K562 (cell line): ENCODE data around the gene EPB41L2. TPM values are rescaled to one million over a fixed set of nuclear protein-coding genes. Genes with fewer than 3 reads are reported as not detected.

Experiments
- BCL6 ChIP-seq: fragments of 250-450 bp; sonication (Bioruptor Pico); IDR thresholded peaks from 2 replicates; pipeline ENCODE4 v1.4.0; 2020
- KLF13 ChIP-seq: fragments of 450-650 bp; IDR thresholded peaks from 2 replicates; pipeline ENCODE4 v1.6.1; 2016; ENCODE audit warnings: missing genetic modification characterization, low read depth, mild to moderate bottlenecking, missing compliant biosample characterization, moderate library complexity, borderline replicate concordance
- PBX2 ChIP-seq, 2 experiments: IDR thresholded peaks in 1 of 2; conservative IDR thresholded peaks in 1 of 2; 2 replicates each; pipeline ENCODE4 v1.6.1; 2016; ENCODE audit warnings: low read depth in 2 of 2, mild to moderate bottlenecking in 1 of 2, missing compliant biosample characterization in 1 of 2, missing genetic modification characterization in 1 of 2, moderate library complexity in 1 of 2
- SAP30 ChIP-seq: fragments of 200-600 bp; sonication (generic); IDR thresholded peaks from 2 replicates; pipeline ENCODE4 v1.6.1; 2012; ENCODE audit warnings: borderline replicate concordance, low read depth, mild to moderate bottlenecking, moderate library complexity, low read length, control low read depth, inconsistent platforms; ENCODE audit not compliant: insufficient read depth, poor library complexity, severe bottlenecking
- SIX5 ChIP-seq, 2 experiments: IDR thresholded peaks; 2 replicates each; pipeline ENCODE4 v1.6.1; 2011; ENCODE audit warnings: low read length in 2 of 2, borderline replicate concordance in 1 of 2, low read depth in 1 of 2, mild to moderate bottlenecking in 1 of 2, moderate library complexity in 1 of 2; ENCODE audit not compliant: insufficient read depth in 1 of 2
- TRIM25 ChIP-seq: fragments of 450-650 bp; IDR thresholded peaks from 2 replicates; pipeline ENCODE4 v1.7.0; 2016; ENCODE audit warnings: borderline replicate concordance
- XRCC5 ChIP-seq: fragments of 200-400 bp; formaldehyde crosslinking; IDR thresholded peaks from 2 replicates; pipeline ENCODE4 v1.6.1; 2017; ENCODE audit warnings: low read depth, mild to moderate bottlenecking, low read length
- ZNF316 ChIP-seq: fragments of 450-650 bp; IDR thresholded peaks from 2 replicates; pipeline ENCODE4 v1.6.1; 2016
- ZNF512 ChIP-seq: IDR thresholded peaks from 2 replicates; pipeline ENCODE4 v1.6.1; 2016; ENCODE audit warnings: missing genetic modification characterization, missing compliant biosample characterization
- polyA plus RNA-seq, 8 experiments: library from polyadenylated mRNA; depleted of rRNA in 4 of 8; stranded (reverse) in 5 of 8; unstranded in 3 of 8; fragments of >200 nt; fragmentation: Nextera tagmentation in 2 of 8; fragmentation: Illumina TruSeq in 1 of 8; extraction: Ambion mirVana in 2 of 8; extraction: Trizol in 1 of 8; gene quantifications; 2 replicates each; pipeline versions ENCODE4 v1.2.1 to v1.2.3, GENCODE V29; 2011 to 2014; ENCODE audit warnings: inconsistent platforms in 1 of 8, missing spikeins in 1 of 8
- total RNA-seq, 7 experiments: library from RNA; depleted of rRNA in 6 of 7; stranded (reverse); fragments of >200 nt in 6 of 7; fragmentation: Illumina TruSeq in 2 of 7; extraction: Trizol in 2 of 7; gene quantifications; 2 replicates each; pipeline versions ENCODE4 v1.2.1 to v1.2.3, GENCODE V29; 2011 to 2021; ENCODE audit warnings: low replicate concordance in 1 of 7
- TF ChIP-seq, protein P1 (sequence below), 2 experiments: fragments of 450-650 bp in 1 of 2; sonication (generic) in 1 of 2; formaldehyde crosslinking in 1 of 2; IDR thresholded peaks; 2 replicates each; pipeline versions ENCODE4 v1.7.1 to v1.9.0; 2016 to 2022; ENCODE audit warnings: inconsistent platforms in 1 of 2, mild to moderate bottlenecking in 1 of 2, missing genetic modification reagents in 1 of 2

The EPB41L2 gene
- total and polyA plus RNA-seq, 9 of the 15 experiments (the other 6 are each of a cell fraction or from before 2014, with no cell fraction given), result 5.1 to 53.6 (median 25.0) TPM

GRCh38 chr6:130993292-130993765 lies 69.7 kb downstream of the EPB41L2 start (continued):
- TF ChIP-seq PBX2 (CRISPR knock-in tag; IDR thresholded peaks at IDR 0.05; ENCODE audit: low read depth) (no peak), PBX2 (tag; conservative IDR thresholded peaks at IDR 0.05; ENCODE audit: low read depth) (no peak), SIX5 (IDR thresholded peaks at IDR 0.05; ENCODE audit: borderline replicate concordance in 1 of 2, insufficient read depth in 1 of 2, low read depth in 1 of 2, low read length in 2 of 2) (no peak), KLF13 (tag) (no peak), ZNF512 (tag) (no peak), BCL6 (CRISPR knock-in tag) (no peak), ZNF316 (no peak), TRIM25 (no peak), SAP30 (no peak), XRCC5 (no peak)
- TF ChIP-seq, protein P1, sequence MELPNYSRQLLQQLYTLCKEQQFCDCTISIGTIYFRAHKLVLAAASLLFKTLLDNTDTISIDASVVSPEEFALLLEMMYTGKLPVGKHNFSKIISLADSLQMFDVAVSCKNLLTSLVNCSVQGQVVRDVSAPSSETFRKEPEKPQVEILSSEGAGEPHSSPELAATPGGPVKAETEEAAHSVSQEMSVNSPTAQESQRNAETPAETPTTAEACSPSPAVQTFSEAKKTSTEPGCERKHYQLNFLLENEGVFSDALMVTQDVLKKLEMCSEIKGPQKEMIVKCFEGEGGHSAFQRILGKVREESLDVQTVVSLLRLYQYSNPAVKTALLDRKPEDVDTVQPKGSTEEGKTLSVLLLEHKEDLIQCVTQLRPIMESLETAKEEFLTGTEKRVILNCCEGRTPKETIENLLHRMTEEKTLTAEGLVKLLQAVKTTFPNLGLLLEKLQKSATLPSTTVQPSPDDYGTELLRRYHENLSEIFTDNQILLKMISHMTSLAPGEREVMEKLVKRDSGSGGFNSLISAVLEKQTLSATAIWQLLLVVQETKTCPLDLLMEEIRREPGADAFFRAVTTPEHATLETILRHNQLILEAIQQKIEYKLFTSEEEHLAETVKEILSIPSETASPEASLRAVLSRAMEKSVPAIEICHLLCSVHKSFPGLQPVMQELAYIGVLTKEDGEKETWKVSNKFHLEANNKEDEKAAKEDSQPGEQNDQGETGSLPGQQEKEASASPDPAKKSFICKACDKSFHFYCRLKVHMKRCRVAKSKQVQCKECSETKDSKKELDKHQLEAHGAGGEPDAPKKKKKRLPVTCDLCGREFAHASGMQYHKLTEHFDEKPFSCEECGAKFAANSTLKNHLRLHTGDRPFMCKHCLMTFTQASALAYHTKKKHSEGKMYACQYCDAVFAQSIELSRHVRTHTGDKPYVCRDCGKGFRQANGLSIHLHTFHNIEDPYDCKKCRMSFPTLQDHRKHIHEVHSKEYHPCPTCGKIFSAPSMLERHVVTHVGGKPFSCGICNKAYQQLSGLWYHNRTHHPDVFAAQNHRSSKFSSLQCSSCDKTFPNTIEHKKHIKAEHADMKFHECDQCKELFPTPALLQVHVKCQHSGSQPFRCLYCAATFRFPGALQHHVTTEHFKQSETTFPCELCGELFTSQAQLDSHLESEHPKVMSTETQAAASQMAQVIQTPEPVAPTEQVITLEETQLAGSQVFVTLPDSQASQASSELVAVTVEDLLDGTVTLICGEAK (IDR thresholded peaks at IDR 0.05), result 0 out of 2 replicates have a peak, but pooled peaks have one; percentile 47
- TF ChIP-seq, protein P1 (CRISPR knock-in tag; IDR thresholded peaks at IDR 0.05), result no peak
